Measurements from ENCODE around the gene SRRM4.

SRRM4 gene

DNA sequence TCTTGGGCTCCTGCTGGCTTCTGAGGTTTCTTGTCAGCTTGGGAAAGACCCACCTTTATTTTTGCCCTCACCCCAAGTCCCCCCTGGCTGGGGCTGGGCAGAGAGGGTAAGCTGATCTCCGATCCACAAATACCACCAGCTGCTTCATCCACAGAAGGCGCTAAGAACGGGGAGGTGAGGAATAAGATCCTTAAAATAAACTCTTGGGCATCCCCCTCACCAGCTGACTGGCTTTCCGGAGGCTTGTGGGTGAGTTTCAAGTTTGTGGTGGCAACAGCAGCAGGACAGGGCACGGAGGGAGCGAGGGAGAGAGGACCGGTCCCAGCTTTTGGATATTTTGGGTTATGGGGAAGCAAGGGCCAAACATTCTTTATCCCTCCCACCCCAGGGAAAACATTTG lies 176.6 kb downstream of the SRRM4 start:
- H3K4me2 ChIP-seq = no peak overlapping the region
- no peak overlapping the region for H2AFZ ChIP-seq (ENCODE audit: low read depth)

DNA sequence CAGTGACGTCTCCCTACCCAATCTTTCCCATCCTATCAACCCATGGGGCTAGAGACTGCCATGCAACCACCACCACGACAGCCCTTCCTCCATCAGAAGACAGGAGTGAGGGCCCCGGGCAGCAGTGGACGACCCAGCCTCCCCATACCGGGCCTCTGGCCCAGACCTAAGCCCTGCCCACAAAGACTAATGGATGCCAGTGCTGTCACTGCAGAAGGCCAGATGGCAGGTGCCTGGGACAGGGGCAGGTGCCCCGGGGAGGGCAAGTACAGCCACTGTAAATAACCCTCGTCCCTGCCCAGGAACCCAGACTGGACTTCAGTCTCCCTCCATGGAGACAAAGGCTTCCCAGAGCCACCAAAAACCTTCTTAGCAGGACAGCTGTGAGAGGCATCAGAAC lies 177.1 kb downstream of the SRRM4 start:
- Histone ChIP-seq H3K4me2 (no peak overlapping the region), H4K20me1 (ENCODE audit: insufficient read depth) (no peaks in the 10 kb centered on the region), H3K4me1 (ENCODE audit: low read depth, poor library complexity, severe bottlenecking) (no peaks in the 10 kb centered on the region), H3K79me2 (ENCODE audit: insufficient read depth, low read depth) (no peaks in the 10 kb centered on the region), H3K27ac (no peak overlapping the region), H3K36me3 (ENCODE audit: insufficient read depth) (no peaks in the 10 kb centered on the region), H2AFZ (ENCODE audit: low read depth) (no peak overlapping the region), H3K27me3 (ENCODE audit: insufficient read depth, low read depth) (no peaks in the 10 kb centered on the region), H3K9ac (no peak overlapping the region), H3K4me3 (IDR thresholded peaks at IDR 0.05; ENCODE audit: insufficient read depth, low read depth, low read length) (no peak overlapping the region)
- TF ChIP-seq, protein P1, sequence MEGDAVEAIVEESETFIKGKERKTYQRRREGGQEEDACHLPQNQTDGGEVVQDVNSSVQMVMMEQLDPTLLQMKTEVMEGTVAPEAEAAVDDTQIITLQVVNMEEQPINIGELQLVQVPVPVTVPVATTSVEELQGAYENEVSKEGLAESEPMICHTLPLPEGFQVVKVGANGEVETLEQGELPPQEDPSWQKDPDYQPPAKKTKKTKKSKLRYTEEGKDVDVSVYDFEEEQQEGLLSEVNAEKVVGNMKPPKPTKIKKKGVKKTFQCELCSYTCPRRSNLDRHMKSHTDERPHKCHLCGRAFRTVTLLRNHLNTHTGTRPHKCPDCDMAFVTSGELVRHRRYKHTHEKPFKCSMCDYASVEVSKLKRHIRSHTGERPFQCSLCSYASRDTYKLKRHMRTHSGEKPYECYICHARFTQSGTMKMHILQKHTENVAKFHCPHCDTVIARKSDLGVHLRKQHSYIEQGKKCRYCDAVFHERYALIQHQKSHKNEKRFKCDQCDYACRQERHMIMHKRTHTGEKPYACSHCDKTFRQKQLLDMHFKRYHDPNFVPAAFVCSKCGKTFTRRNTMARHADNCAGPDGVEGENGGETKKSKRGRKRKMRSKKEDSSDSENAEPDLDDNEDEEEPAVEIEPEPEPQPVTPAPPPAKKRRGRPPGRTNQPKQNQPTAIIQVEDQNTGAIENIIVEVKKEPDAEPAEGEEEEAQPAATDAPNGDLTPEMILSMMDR (conservative IDR thresholded peaks at IDR 0.05; ENCODE audit: low read depth, low read length) = no peak

More for the DNA sequence above, 176.6 kb downstream of the SRRM4 start:
- no peak overlapping the region for H3K27ac ChIP-seq
- TF ChIP-seq, protein P1 (conservative IDR thresholded peaks at IDR 0.05; ENCODE audit: low read depth, low read length) = no peak
- no peaks in the 10 kb centered on the region for H4K20me1 ChIP-seq (ENCODE audit: insufficient read depth)
- no peak overlapping the region for H3K9ac ChIP-seq
- no peaks in the 10 kb centered on the region for H3K36me3 ChIP-seq (ENCODE audit: insufficient read depth)
- H3K79me2 ChIP-seq (ENCODE audit: insufficient read depth, low read depth) = no peaks in the 10 kb centered on the region
- no peak overlapping the region for H3K4me3 ChIP-seq (IDR thresholded peaks at IDR 0.05; ENCODE audit: insufficient read depth, low read depth, low read length)
- no peaks in the 10 kb centered on the region for H3K27me3 ChIP-seq (ENCODE audit: insufficient read depth, low read depth)
- H3K4me1 ChIP-seq (ENCODE audit: low read depth, poor library complexity, severe bottlenecking) = no peaks in the 10 kb centered on the region

DNA sequence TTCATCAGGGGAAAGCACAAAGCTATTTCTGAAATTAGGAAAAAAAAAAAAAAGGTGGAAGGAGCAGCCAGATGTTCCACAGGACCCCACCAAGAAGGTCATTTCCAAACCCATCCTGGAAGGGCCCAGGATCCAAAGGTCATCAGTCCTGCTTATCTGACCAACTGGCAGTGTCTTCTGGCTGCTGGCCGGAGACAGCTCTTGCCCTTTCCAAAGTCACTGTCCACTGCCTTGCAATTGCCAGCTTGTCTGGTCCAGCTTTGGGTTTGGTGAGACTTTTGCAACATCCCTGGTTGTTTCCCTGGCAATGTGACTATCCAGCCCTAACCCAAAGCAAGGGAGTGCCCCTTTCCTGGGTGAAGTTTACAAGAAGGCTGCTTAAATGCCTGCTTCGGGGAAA lies 178.5 kb downstream of the SRRM4 start:
- Histone ChIP-seq H4K20me1 (ENCODE audit: insufficient read depth) (no peaks in the 10 kb centered on the region), H3K4me3 (IDR thresholded peaks at IDR 0.05; ENCODE audit: insufficient read depth, low read depth, low read length) (no peak overlapping the region), H3K4me2 (no peak overlapping the region), H3K27ac (no peak overlapping the region), H2AFZ (ENCODE audit: low read depth) (no peak overlapping the region), H3K36me3 (ENCODE audit: insufficient read depth) (no peaks in the 10 kb centered on the region), H3K9ac (no peak overlapping the region), H3K27me3 (ENCODE audit: insufficient read depth, low read depth) (no peaks in the 10 kb centered on the region), H3K4me1 (ENCODE audit: low read depth, poor library complexity, severe bottlenecking) (no peaks in the 10 kb centered on the region), H3K79me2 (ENCODE audit: insufficient read depth, low read depth) (no peaks in the 10 kb centered on the region)
- TF ChIP-seq, protein P1 (conservative IDR thresholded peaks at IDR 0.05; ENCODE audit: low read depth, low read length) = no peak

DNA sequence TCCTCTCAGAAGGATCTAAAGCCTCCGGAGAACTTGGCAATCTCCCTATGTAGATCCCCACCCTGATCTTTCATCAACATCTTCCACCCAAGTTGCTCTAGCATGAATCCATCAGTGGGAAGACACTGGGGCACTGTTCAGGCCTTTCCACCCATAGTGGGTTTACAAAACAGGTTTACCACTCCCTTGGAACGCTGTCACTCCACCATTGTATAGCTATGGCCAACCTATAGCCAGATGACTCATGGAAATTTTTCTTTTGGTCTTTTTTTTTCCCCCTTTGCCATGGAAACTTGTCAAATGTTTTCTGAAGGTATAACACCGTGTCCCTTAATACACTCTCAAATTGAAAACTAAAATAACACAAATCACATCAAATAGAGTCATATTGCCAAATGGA lies 186.6 kb downstream of the SRRM4 start:
- Histone ChIP-seq H3K4me1 (ENCODE audit: low read depth, poor library complexity, severe bottlenecking) (no peaks in the 10 kb centered on the region), H3K4me2 (no peak overlapping the region), H4K20me1 (ENCODE audit: insufficient read depth) (no peaks in the 10 kb centered on the region), H3K79me2 (ENCODE audit: insufficient read depth, low read depth) (no peaks in the 10 kb centered on the region), H3K4me3 (IDR thresholded peaks at IDR 0.05; ENCODE audit: insufficient read depth, low read depth, low read length) (no peak overlapping the region), H3K36me3 (ENCODE audit: insufficient read depth) (no peaks in the 10 kb centered on the region), H2AFZ (ENCODE audit: low read depth) (no peak overlapping the region), H3K27ac (no peak overlapping the region), H3K27me3 (ENCODE audit: insufficient read depth, low read depth) (no peaks in the 10 kb centered on the region), H3K9ac (no peak overlapping the region)
- TF ChIP-seq, protein P1 (conservative IDR thresholded peaks at IDR 0.05; ENCODE audit: low read depth, low read length) = no peak

All from KMS-11 (cell line).